ENCODE data around the gene TEX14. TPM values are rescaled to one million over a fixed set of nuclear protein-coding genes. Genes with fewer than 3 reads are reported as not detected.
A peak's percentile ranks its signal among the peaks of the same experiment; 100 is the strongest.

TEX14 gene
- total and polyA plus RNA-seq, 10 of the 15 experiments (the other 5 are each of a cell fraction or from before 2014, with no cell fraction given): 0.15 to 1.3 (median 0.66) TPM

- TF ChIP-seq NFYA (IDR thresholded peaks at IDR 0.05; ENCODE audit: borderline replicate concordance, low read depth, low read length) (no peak), SIN3A (IDR thresholded peaks at IDR 0.05; ENCODE audit: low read depth, low read length) (no peak), EGR1 (IDR thresholded peaks at IDR 0.05; ENCODE audit: borderline replicate concordance in 1 of 2, low read depth in 2 of 2, low read length in 2 of 2) (peak in 1 of 2 experiments; percentile 84; a peak in 2 of 3 replicates), CBFB (IDR thresholded peaks at IDR 0.05; ENCODE audit: low read depth) (peak; percentile 100), RUNX3 (IDR thresholded peaks at IDR 0.05; ENCODE audit: low read length) (peak; percentile 99), BRCA1 (IDR thresholded peaks at IDR 0.05; ENCODE audit: low read depth, low read length) (no peak), NFYB (IDR thresholded peaks at IDR 0.05; ENCODE audit: insufficient read depth, low read depth, low read length) (no peak), JUNB (IDR thresholded peaks at IDR 0.05) (peak; percentile 78), POLR2A (IDR thresholded peaks at IDR 0.05; ENCODE audit: low read depth, low read length) (peak; percentile 94), PBX3 (IDR thresholded peaks at IDR 0.05; ENCODE audit: insufficient replicate concordance, low read depth, low read length) (peak; percentile 86), LARP7 (IDR thresholded peaks at IDR 0.05) (peak; percentile 86), TAF1 (IDR thresholded peaks at IDR 0.05; ENCODE audit: borderline replicate concordance, low read depth, low read length) (peak; percentile 84), ZNF622 (IDR thresholded peaks at IDR 0.05) (no peak), HDGF (IDR thresholded peaks at IDR 0.05) (peak; percentile 6; the same call in 1 of the 2 replicates), RBBP5 (conservative IDR thresholded peaks at IDR 0.05) (no peak), STAT1 (conservative IDR thresholded peaks at IDR 0.05) (no peak), CHD4 (IDR thresholded peaks at IDR 0.05) (no peak), PAX5 (IDR thresholded peaks at IDR 0.05; ENCODE audit: borderline replicate concordance, low read depth, low read length) (peak; percentile 94), MEF2A (IDR thresholded peaks at IDR 0.05; ENCODE audit: insufficient read depth, low read depth, low read length) (peak; percentile 92)
Measured at GRCh38 chr17:58679263-58680037, 12.4 kb downstream of the TEX14 start (continued).

Data from GM12878 (cell line).